ENCODE results near the gene MON1B. TPM values are rescaled to one million over a fixed set of nuclear protein-coding genes. Genes with fewer than 3 reads are reported as not detected.

MON1B gene
- polyA plus RNA-seq, 3 donors, result 26.4 to 35.7 (median 35.6) TPM

- Mint-ChIP-seq H3K27ac (no peak overlapping the region), H3K4me3 (no peak overlapping the region), H3K27me3 (ENCODE audit: low read depth in 3 of 3) (peaks cover 9 to 26% (median 13%) of the 10 kb centered on the region in 3 donors), H3K36me3 (no peaks in the 10 kb centered on the region), H3K4me1 (no peaks in the 10 kb centered on the region), H3K9me3 (no peaks in the 10 kb centered on the region)
- peak; percentile 84 for TF ChIP-seq CTCF (IDR thresholded peaks at IDR 0.05)
- Histone ChIP-seq H3K27me3 (ENCODE audit: control insufficient read depth in 2 of 2, insufficient read depth in 2 of 2, low read length in 2 of 2) (peaks cover 4 to 5% of the 10 kb centered on the region in 2 donors), H3K4me3 (replicated peaks in 1 of 3; ENCODE audit: low read depth in 2 of 3, low read length in 3 of 3) (no peak overlapping the region), H3K79me2 (ENCODE audit: insufficient read depth, low read length) (no peaks in the 10 kb centered on the region), H3K4me1 (ENCODE audit: control insufficient read depth in 1 of 2, insufficient read depth in 2 of 2, low read length in 2 of 2) (no peaks in the 10 kb centered on the region), H2AFZ (ENCODE audit: insufficient read depth, low read depth, low read length, poor library complexity, severe bottlenecking) (no peak overlapping the region), H3K4me2 (replicated peaks; ENCODE audit: extremely low read depth, low read length, poor library complexity, severe bottlenecking) (no peak overlapping the region), H4K20me1 (ENCODE audit: insufficient read depth, low read length) (no peaks in the 10 kb centered on the region), H3K27ac (ENCODE audit: low read depth in 1 of 2, low read length in 2 of 2) (no peak overlapping the region), H3K36me3 (replicated peaks in 1 of 2; ENCODE audit: control insufficient read depth in 1 of 2, insufficient read depth in 2 of 2, low read length in 2 of 2) (no peaks in the 10 kb centered on the region), H3K9me3 (replicated peaks in 1 of 2; ENCODE audit: control insufficient read depth in 1 of 2, insufficient read depth in 1 of 2, low read length in 2 of 2) (no peaks in the 10 kb centered on the region), H3K9ac (ENCODE audit: insufficient read depth, low read length, poor library complexity, severe bottlenecking) (no peak overlapping the region)
- intact Hi-C loops (cut with micrococcal nuclease), result loop anchor here in 1 of 2 donors (5.0 kb wide), 1 partner anchor 1380 kb away; no protein-coding TSS in a partner anchor
- WGBS (ENCODE audit: insufficient coverage), result 0% methylated on average over 1 of the region's 5 CpGs
- peak; percentile 15 to 41 (median 38) for DNase-seq
Observed at GRCh38 chr16:77171745-77172635, 19.0 kb upstream of the MON1B start.

GRCh38 chr16:77172951-77173350, 18.0 kb upstream of the MON1B start:
- DNase-seq, result no peak
- no peak overlapping the region for H3K4me3 Mint-ChIP-seq
- intact Hi-C loops (cut with micrococcal nuclease), result loop anchor here in 1 of 2 donors (5.0 kb wide), 1 partner anchor 1381 kb away; no protein-coding TSS in a partner anchor

More at GRCh38 chr16:77172951-77173350, 18.0 kb upstream of the MON1B start:
- H3K79me2 ChIP-seq (ENCODE audit: insufficient read depth, low read length), result no peaks in the 10 kb centered on the region
- peaks cover 4 to 28% (median 15%) of the 10 kb centered on the region in 3 donors for H3K27me3 Mint-ChIP-seq (ENCODE audit: low read depth in 3 of 3)
- H3K9me3 ChIP-seq (replicated peaks in 1 of 2; ENCODE audit: control insufficient read depth in 1 of 2, insufficient read depth in 1 of 2, low read length in 2 of 2), result no peaks in the 10 kb centered on the region
- no peaks in the 10 kb centered on the region for H3K4me1 Mint-ChIP-seq
- H2AFZ ChIP-seq (ENCODE audit: insufficient read depth, low read depth, low read length, poor library complexity, severe bottlenecking), result peak overlapping the region; percentile 11
- no peak for TF ChIP-seq CTCF (IDR thresholded peaks at IDR 0.05)
- H3K4me3 ChIP-seq (replicated peaks in 1 of 3; ENCODE audit: low read depth in 2 of 3, low read length in 3 of 3), result no peak overlapping the region
- no peak overlapping the region for H3K9ac ChIP-seq (ENCODE audit: insufficient read depth, low read length, poor library complexity, severe bottlenecking)
- H3K9me3 Mint-ChIP-seq, result no peaks in the 10 kb centered on the region
- H3K4me1 ChIP-seq (ENCODE audit: control insufficient read depth in 1 of 2, insufficient read depth in 2 of 2, low read length in 2 of 2), result no peaks in the 10 kb centered on the region
- no peak overlapping the region for H3K27ac Mint-ChIP-seq
- peaks cover 4 to 8% of the 10 kb centered on the region in 2 donors for H3K27me3 ChIP-seq (ENCODE audit: control insufficient read depth in 2 of 2, insufficient read depth in 2 of 2, low read length in 2 of 2)
- H4K20me1 ChIP-seq (ENCODE audit: insufficient read depth, low read length), result no peaks in the 10 kb centered on the region
- H3K36me3 ChIP-seq (replicated peaks in 1 of 2; ENCODE audit: control insufficient read depth in 1 of 2, insufficient read depth in 2 of 2, low read length in 2 of 2), result no peaks in the 10 kb centered on the region
- no peaks in the 10 kb centered on the region for H3K36me3 Mint-ChIP-seq
- H3K4me2 ChIP-seq (replicated peaks; ENCODE audit: extremely low read depth, low read length, poor library complexity, severe bottlenecking), result no peak overlapping the region
- H3K27ac ChIP-seq (ENCODE audit: low read depth in 1 of 2, low read length in 2 of 2), result no peak overlapping the region
